HG03378 (cell line): ENCODE data around the gene ABI1.

Source experiments
- ATAC-seq: cut with Tn5 transposase; IDR thresholded peaks from one replicate; pipeline ENCODE4 v1.9.1; 2021; ENCODE audit warnings: mild to moderate bottlenecking, moderate library complexity; ENCODE audit not compliant: unreplicated experiment

ABI1 gene

DNA sequence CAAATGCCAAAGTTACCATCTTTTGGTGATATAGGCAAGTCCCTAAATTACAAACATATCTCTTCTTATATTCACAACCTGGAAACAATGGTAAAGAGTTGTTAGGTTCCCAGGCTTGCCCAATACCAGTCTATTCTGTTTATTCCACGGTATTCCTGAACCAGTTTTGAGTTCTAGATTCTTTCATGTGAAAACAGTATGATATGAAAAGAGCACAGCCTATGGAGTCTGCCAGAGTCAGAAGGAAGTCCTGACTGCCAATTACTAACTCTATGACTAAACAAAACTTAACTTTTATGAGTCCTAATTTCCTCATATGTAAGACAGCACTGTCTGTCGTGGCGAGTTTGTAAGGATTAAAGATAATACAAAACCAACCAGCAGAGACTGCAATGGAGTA, 5.6 kb downstream of the ABI1 start:
- no peak for ATAC-seq

DNA sequence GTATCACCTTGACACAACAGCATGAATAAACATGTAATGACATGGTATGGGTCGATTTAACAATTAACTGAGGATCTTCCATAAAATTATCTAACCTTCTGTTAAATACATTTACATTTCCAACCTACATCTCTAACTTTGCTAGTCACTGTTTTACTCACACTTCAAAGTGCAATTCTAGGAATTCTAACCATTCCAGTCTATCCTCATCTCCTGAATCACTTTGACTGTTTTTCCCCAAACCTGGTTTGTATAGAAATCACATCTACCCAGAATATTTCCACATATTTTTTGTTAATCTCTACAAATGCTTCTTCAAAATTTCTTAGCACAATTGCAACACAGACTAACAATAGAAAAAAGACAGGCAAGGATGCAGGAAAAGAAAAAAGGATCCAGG, 6.2 kb downstream of the ABI1 start:
- ATAC-seq = no peak

DNA sequence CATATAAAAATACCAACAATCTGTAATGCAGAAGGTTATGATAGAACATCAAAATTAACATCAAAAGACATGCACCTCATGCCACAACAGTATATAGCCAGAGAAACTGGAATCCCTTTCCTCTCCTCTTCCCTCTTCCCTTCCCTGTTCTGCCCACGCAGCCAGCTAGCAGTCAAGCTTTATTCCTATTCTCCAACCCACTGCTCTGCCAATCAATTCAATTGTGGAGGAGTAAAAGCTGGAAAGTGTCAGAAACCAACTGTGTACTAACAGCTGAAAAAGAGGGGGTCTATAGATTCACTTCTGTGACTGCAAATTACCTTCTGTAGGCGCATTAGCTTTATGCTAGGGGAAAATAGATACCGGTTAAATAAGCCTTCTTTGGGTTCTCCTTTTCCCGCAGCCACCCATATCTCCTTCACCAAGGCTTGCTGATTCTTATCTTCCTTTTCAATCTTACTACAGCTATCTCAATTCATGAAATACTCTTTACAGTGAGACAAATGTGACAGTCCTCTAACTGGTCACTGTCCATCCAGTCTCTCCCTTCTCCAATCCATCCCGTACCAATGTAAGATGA, 16.3 kb downstream of the ABI1 start:
- no peak for ATAC-seq

DNA sequence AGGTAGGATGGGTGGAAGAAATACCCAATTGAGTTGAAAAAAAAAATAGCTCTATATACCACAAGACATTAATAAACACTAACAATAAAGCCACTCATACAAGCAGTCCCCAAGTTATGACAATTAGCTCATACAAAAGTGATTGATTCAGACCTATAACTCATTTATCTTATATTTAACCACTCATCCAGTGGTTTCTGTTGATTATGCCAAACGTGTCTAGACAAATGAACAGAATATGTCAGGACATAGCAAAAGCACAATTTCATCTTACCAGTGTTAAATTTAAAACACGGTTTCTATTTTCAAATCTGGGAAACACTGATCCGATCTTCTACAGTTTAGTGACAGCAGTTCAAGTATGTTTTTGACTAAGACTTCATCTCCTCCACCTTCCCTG, 17.0 kb downstream of the ABI1 start:
- no peak for ATAC-seq

DNA sequence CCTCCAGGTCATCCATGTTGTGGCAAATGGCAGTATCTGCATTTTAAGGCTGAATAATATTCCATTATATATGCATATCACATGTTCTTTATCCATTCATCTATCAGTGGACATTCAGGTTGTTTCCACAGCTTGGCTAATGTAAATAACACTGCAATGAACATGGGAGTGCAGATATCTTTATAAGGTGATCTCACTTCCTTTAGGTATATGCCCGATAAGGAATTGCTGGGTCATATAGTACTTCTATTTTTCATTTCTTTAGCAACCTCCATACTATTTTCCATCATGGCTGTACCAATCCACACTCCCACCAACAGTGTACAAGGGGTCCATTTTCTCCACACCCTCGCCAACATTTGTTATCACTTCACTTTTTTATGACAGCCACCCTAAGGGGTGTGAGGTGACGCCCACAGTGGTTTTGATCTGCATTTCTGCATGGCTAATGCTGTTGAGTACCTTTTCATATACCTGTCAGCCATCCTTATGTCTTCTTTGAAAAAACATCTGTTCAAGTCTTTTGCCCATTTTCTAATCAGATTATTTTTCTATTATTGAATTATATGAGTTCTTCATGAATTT, 18.9 kb downstream of the ABI1 start:
- no peak for ATAC-seq

DNA sequence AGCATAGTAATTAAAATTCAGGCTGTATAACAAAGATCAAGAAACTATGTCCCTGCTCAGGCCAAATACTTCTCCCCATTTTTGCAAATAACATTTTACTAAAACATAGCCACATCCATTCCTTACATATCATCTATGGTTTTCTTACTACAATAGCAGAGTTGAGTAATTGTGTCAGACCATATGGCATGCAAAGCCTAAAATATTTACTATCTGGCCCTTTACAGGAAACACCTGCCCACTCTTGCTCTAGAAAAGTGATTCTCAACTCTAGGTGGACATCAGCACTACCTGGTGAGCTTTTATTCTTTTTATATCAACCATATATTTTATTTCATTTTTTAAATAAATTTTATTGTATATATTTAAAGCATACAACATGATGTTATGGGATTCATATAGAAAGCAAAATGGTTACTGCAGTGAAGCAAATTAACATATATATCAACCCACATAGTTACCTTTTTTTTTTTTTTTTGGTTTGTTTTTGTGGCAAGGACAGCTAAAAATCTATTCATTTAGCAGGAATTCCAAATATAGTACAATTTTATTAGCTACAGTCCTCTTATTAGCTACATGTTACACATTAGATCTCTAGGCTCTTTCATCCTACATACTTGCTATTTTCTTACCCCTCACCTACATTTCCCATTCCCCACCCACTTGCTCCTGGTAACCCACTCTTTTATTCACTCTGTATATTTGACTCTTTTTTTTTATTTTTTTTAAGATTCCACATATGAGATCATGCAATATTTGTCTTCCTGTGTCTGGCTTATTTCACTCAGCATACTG, 19.6 kb downstream of the ABI1 start:
- no peak for ATAC-seq

DNA sequence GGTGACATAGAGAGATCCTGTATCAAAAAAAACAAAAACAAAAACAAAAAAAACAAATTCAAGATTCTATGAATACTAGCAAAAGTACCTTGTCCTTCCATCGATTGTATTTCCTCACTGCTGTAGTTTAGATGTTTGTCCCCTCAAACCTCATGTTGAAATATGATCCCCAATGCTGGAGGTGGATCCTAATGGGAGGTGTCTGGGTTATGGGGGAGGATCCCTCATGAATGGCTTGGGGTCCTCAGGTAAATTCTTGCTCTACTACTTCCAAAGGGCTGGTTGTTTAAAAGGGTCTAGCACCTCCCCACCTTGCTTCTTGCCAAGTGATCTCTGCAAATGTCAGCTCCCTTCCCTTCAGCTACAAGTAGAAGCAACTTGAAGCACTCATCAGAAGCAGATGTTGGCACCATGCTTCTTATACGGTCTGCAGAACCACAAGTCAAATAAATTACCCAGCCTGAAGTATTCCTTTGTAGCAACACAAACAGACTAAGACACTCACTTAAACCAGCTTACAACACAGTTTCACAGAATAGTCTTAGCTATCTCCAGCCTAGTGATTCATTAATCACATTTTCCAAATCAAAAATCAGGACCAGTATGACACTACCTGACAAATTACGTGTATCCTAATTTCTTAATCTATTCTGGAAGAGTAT, 20.7 kb downstream of the ABI1 start:
- ATAC-seq = no peak

DNA sequence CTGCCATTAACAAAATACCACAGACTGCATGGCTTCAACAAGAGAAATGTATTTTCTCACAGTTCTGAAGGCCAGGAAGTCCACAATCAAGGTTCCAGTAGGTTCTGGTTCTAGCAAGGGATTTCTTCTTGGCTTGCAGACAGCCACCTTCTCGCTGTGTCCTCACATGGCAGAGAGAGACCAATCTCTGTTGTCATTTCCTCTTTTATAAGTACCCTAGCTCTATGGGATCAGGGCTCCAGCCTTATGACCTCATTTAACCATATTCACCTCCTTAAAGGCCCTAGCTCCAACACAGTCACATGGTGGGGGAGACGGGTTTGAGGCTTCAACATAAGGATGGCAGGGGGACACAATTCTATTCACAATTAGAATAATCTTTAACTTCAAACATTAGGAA, 23.6 kb downstream of the ABI1 start:
- no peak for ATAC-seq

DNA sequence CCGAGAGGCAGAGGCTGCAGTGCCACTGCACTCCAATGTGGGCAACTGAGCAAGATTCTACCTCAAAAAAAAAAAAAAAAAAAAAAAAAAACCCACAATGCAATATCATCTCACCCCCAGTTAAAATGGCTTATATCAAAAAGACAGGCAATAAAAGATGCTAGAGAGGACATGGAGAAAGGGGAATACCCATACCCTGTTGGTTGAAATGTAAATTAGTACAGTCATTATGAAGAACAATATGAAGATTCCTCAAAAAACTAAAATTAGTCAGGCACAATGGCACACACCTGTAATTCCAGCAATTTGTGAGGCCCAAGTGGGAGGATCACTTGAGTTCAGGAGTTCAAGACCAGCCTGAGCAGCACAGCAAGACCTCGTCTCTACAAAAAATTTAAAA, 25.7 kb downstream of the ABI1 start:
- ATAC-seq = no peak

DNA sequence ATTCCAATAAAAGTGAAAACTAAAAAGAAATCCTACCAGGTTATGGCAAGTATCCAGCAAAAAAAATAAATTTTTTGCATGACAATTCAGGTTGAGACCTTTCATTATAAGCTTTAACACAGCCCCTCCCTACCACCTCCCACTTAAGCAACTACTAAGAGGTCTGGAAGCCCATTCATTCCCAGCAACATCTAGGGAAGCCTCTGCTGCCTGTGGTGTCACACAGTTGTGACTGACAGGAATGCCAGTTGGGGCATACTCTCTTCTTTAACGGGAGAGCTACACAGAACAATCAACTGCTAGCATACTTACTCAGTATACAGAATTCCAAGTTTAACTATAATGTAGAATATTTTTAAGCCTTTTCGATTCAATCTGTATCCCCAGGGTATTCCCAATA, 27.8 kb downstream of the ABI1 start:
- ATAC-seq = no peak

DNA sequence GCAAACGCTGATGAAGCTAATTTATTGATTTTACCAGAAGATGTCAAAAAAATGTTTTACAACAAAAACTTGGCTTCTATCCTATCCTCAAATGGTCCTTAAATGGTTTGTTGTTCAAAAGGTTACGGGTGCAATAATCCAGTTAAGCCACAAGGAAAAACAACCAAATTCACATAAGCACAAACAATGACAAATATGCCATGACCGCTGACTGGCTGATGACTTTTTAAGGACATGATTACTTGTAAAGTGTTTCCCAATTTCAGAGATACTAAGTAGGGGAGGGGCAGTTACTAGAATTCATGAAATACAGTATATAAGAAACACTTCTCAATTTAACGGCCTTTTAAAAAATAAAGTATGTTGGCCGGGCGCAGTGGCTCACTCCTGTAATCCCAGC, 28.8 kb downstream of the ABI1 start:
- no peak for ATAC-seq

DNA sequence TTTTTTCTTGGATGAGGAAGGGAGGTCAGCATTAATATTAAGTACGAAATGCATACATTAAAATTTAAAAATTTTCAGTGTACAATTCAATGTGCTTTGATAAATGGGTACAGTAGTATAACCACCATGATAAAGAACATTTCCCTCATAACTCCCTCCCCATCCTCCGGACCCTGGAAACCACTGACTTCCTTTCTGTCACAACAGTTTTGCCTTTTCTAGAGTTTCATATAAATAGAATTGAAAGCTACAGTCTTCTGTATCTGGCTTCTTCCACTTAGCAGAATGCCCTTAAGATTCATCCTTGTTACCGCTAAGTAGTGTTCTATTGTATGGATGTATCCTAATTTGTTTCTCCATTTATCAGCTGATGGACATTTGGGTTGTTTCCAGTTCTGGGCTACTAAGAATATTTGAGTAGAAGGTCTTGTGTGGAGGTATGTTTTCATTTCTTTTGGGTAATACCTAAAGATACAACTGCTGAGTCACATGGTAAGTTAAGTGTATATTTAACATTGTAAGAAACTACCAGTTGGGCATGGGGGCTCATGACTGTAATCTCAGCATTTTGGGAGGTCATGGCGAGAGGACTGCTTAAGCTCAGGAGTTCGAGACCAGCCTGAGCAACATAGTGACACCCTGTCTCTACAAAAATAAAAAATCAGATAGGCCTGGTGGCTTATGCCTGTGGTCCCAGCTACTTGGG, 30.8 kb downstream of the ABI1 start:
- ATAC-seq = no peak

DNA sequence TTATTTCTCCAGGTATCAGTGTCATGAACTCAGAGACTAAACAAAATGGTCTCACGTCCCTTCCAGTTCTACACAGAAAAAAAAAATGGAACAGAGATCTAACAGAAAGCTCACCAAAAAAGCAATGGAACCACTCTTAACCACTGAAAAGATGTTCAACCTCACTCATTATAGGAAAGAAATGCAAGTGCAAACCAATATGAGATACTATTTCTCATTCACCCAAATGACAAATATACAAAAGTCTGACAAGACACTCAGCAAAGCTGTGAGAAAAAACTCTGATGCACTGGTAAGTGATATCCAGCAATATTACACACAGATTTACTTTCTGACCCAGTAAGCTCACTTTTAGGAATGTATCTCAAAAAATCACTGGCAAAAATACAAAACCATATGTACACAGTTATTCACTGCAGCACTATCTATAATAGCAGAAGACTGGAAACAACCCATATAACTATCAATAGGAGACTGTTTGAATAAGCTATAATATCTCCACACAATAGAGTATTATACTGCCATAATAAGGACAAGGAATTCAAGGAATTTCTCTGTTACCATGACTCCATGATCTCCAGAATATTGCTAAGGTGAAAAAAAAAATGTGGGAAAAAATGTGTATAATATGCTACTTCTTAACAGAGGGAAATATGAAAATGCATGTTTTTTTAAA, 36.6 kb downstream of the ABI1 start:
- no peak for ATAC-seq

DNA sequence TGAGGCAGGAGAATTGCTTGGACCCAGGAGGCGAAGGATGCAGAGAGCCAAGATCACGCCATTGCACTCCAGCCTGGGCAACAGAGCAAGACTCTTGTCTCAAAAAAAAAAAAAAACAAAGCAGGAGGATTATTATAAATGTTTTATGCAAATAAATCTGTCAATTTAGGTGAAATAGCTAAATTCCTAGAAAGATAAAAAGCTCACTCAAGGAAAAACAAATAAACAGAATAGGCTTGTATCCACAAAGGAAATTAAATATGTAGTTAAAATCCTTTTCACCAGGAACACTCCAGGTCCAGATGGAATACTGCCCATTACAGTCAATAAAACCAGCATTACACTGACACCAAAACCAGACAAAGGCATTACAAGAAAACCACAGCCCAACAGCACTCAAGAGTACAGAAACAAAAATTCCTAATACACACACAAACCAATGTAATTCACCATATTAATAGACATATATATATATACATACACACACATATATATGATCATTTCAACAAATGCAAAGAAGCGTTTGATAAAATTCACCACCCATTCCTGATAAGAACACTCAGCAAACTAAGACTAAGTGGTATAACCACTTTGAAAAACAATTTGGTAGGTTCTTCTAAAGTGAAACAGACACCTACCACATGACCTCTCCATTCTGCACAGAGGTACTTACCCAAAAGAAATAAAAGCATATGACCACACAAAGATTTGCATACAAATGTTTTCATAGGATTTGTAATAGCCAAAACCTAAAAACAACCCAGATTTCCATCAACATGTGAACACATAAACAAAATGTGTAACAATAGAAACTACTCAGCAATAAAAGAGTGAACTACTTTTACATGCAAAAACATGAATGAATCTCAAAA, 38.8 kb downstream of the ABI1 start:
- ATAC-seq = peak; percentile 46

DNA sequence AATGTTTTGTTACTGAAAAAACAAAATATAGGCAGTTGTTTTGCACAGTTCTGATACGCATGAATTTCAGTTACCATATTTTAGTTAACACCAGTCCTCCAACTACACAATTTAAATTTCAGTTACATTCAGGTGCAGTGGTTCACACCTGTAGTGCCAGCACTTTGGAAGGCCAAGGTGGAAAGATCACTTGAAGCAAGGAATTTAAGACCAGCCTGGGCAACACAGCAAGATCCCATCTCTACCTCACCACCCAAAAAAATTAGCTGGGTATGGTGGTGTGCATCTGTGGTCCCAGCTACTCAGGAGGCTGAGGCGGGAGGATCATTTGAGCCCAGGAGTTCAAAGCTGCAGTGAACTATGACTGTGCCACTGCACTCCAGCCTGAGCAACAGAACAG, 45.3 kb downstream of the ABI1 start:
- no peak for ATAC-seq

DNA sequence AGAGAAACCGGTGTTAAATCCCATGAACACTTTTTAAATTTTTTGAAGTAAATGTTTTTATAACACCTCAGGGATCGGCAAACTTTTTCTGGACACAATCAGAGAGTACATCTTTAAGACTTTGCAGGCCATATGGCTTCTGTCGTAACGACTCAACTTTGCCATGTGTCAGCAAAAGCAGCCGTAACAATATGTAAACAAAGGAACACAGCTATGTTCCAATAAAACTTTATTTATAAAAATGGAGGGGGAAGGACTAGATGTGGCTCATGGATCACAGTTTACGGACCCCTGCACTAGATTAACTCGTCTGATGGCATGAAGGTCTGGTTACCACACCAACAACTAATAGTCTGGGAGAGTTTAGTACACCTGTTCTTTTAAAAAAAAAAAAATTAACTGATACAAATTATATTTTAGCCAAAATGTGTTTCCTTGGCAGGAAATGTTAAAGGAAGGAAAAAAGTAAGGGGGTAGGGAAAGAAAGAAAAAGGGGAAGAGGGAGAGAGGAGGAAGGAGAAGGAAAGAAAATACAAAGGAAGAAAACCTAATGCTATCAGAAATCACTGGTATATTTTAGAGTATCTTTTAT, 50.2 kb downstream of the ABI1 start:
- ATAC-seq = no peak

DNA sequence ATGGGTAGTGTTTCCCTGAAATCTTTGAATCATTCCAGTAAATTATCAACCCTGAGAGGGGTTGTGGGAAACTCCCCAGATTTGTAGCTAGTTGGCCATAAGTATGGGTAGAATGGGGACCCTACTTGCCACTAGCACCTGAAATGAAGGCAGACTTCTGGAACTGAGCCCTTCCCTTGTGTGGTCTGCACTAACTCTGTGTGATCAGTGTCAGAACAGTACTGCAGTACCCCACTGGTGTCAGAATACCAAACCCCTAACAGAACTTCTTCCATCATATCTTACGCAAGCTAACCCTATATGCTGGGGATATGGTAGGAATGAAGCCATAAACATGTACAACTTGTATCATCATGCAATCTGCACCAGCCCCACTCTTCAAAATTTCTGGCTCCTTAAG, 50.8 kb downstream of the ABI1 start:
- no peak for ATAC-seq

DNA sequence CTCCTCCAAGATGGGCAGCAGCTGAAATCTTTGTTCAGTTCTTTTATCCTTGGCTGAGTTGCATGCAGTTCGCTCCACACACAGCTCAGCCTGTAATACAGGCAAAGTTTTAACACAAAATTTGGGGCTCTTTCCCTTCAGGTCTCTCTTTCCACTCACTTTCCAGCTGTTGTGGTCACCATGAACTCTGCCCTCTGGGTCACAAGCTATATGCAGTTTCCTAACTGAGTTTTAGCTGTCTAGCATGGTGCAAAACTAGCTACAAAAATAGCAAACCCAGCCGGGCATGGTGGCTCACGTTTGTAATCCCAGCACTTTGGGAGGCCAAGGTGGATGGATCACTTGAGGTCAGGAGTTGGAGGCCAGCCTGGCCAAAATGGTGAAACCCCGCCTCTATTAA, 53.2 kb downstream of the ABI1 start:
- no peak for ATAC-seq

DNA sequence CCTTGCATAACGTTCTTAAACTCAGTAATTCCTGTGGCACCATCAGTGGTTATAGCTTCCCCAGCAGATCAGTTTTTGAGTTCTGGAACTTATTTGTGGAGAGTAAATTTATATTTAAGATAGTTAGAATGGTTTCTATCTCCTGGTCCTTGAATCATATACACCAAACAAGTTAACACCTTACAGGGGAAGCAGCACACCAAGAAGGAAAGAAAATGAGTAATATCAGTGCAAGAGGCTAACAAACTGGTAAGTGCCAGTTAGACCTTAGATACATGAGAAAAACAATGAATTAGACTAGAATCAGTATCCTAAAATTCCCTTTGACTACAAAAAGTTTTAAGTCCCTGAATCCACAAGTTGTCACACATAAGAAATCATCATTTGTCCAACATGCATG, 54.2 kb downstream of the ABI1 start:
- no peak for ATAC-seq
